ENCODE data around the gene SLC13A3.

The SLC13A3 gene

DNA sequence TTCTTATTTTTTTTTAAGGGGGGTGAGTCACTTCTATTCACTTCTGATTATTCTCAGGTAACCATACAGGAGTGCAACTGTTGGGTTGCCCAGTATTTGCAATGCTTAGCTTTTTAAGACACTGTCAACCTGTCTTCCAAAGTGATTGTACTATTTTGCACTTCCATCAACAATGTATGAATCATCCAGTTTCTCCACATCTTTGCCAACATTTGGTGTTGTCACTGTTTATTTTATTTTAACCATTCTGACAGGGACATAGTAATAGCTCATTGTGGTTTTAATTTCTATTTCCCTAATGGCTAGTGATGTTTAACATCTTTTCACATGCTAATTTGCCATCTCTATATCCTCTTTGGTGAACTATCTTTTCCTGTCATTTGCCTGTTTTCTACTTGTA is 1.4 kb upstream of the SLC13A3 start:
- TF ChIP-seq, protein P1, sequence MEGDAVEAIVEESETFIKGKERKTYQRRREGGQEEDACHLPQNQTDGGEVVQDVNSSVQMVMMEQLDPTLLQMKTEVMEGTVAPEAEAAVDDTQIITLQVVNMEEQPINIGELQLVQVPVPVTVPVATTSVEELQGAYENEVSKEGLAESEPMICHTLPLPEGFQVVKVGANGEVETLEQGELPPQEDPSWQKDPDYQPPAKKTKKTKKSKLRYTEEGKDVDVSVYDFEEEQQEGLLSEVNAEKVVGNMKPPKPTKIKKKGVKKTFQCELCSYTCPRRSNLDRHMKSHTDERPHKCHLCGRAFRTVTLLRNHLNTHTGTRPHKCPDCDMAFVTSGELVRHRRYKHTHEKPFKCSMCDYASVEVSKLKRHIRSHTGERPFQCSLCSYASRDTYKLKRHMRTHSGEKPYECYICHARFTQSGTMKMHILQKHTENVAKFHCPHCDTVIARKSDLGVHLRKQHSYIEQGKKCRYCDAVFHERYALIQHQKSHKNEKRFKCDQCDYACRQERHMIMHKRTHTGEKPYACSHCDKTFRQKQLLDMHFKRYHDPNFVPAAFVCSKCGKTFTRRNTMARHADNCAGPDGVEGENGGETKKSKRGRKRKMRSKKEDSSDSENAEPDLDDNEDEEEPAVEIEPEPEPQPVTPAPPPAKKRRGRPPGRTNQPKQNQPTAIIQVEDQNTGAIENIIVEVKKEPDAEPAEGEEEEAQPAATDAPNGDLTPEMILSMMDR (IDR thresholded peaks at IDR 0.05; ENCODE audit: low read length, missing control alignments), result no peak
- no peak overlapping the region for H3K4me3 ChIP-seq (replicated peaks; ENCODE audit: low read depth, low read length)
- no peak for DNase-seq (ENCODE audit: low read depth)

- no peak for DNase-seq (ENCODE audit: low read depth)
- H3K4me3 ChIP-seq (replicated peaks; ENCODE audit: low read depth, low read length), result no peak overlapping the region
- TF ChIP-seq, protein P1 (IDR thresholded peaks at IDR 0.05; ENCODE audit: low read length, missing control alignments), result no peak
These were observed 626 bp downstream of the SLC13A3 start for GRCh38 chr20:46650575-46651090.

GRCh38 chr20:46649965-46650542 is 1.2 kb downstream of the SLC13A3 start:
- TF ChIP-seq, protein P1 (IDR thresholded peaks at IDR 0.05; ENCODE audit: low read length, missing control alignments), result no peak
- no peak overlapping the region for H3K4me3 ChIP-seq (replicated peaks; ENCODE audit: low read depth, low read length)
- no peak for DNase-seq (ENCODE audit: low read depth)

DNA sequence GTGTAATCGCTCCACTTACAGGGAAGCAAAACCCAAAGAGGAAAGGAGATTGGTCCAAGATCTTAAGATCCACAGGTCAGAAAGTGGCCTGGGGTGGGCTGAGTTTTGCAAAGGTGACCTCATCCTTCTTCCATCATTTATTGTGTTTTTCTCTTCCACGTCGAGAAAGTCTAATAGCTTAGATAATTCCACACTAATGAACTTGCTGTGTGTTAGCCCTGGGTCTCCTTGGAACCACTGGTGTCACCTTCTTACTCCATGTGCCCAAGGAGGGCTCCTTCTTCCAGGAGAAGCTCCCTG is 1.7 kb downstream of the SLC13A3 start:
- no peak overlapping the region for H3K4me3 ChIP-seq (replicated peaks; ENCODE audit: low read depth, low read length)
- TF ChIP-seq, protein P1 (IDR thresholded peaks at IDR 0.05; ENCODE audit: low read length, missing control alignments), result no peak
- DNase-seq (ENCODE audit: low read depth), result no peak

- TF ChIP-seq, protein P1 (IDR thresholded peaks at IDR 0.05; ENCODE audit: low read length, missing control alignments), result no peak
- H3K4me3 ChIP-seq (replicated peaks; ENCODE audit: low read depth, low read length), result no peak overlapping the region
- DNase-seq (ENCODE audit: low read depth), result no peak
These were observed 2.2 kb downstream of the SLC13A3 start for GRCh38 chr20:46648903-46649649.

DNA sequence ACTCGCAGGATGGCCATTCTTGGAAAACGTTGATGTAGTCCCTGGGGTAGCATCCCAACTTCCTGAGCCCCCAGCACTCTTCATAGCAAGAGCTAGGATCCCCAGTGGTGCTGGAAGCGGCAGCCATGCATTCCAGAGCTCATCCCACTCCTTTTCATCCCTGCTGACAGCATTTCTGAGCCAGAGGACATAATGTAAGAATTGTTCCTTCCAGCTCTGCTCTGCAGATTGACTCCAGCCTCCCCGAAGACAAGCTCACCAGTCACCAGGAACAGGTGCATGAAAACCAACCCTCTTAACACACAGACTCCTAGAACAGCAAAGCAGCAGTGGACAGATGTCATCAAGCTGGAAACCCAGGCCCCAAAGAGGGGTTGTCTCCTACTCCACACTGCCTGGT is 3.8 kb downstream of the SLC13A3 start:
- DNase-seq (ENCODE audit: low read depth), result no peak
- TF ChIP-seq, protein P1 (IDR thresholded peaks at IDR 0.05; ENCODE audit: low read length, missing control alignments), result no peak
- H3K4me3 ChIP-seq (replicated peaks; ENCODE audit: low read depth, low read length), result no peak overlapping the region

All from fibroblast of pulmonary artery (primary cell).